K562 (cell line): ENCODE measurements around the gene ODF2. TPM values are rescaled to one million over a fixed set of nuclear protein-coding genes. Genes with fewer than 3 reads are reported as not detected.

Experiments used
- ATAC-seq: fragments of 200-7000 bp; cut with Tn5 transposase; 3 replicates; pipeline ENCODE4 v1.9.1; 2020; ENCODE audit warnings: moderate library complexity
- BruUV-seq: library from RNA; stranded (reverse); fragments of 400-500 nt; replicated peaks from 2 replicates; lab custom pipeline; 2021; lab: Mats Ljungman, UMichigan
- CTCF ChIA-PET: fragments of 300-600 bp; formaldehyde crosslinking; extraction: SDS; loops from one replicate; lab custom pipeline; 2021; ENCODE audit warnings: low intra/inter-chr PET ratio; lab: Yijun Ruan, JAX
- POLR2A ChIA-PET: fragments of 300-600, 350-650 bp; sonication (Branson Sonifier 250); formaldehyde crosslinking; extraction: SDS; loops from one replicate; lab custom pipeline; 2021; ENCODE audit warnings: antibody characterized with exemption, inconsistent platforms; lab: Yijun Ruan, JAX
- DNase-seq, 4 experiments: peaks; one replicate each; pipeline versions ENCODE4 v3.0.0 to v3.0.0-alpha.2; 2011 to 2018; ENCODE audit warnings: low spot score in 3 of 4, mixed read lengths in 3 of 4; ENCODE audit errors: extremely low read depth in 1 of 4
- FAIRE-seq: peaks from 2 replicates; lab custom pipeline; 2011; peaks lifted over from hg19 to GRCh38; lab: Jason Lieb, UNC
- H2AFZ ChIP-seq: 2 replicates; pipeline ENCODE4 v1.6.0; 2011; ENCODE audit warnings: low read depth, low read length, control low read depth, inconsistent platforms
- H3K27ac ChIP-seq: fragments of 200-600 bp; 3 replicates; pipeline ENCODE4 v1.8.0; 2011; ENCODE audit warnings: low read depth, mild to moderate bottlenecking, control low read depth, inconsistent platforms, low read length, moderate library complexity, mixed read lengths; ENCODE audit errors: extremely low read depth
- H3K27me3 ChIP-seq, 2 experiments: fragments of 300-600 bp in 1 of 2; 2 replicates in 1 of 2; 3 replicates in 1 of 2; pipeline versions ENCODE4 v1.6.0 to v1.8.0; 2011; ENCODE audit warnings: inconsistent platforms in 2 of 2, low read length in 2 of 2, mild to moderate bottlenecking in 1 of 2, mixed read lengths in 1 of 2, moderate library complexity in 1 of 2; ENCODE audit not compliant: control insufficient read depth in 2 of 2, insufficient read depth in 2 of 2
- H3K36me3 ChIP-seq: fragments of 300-600 bp; 3 replicates; pipeline ENCODE4 v1.8.0; 2011; ENCODE audit warnings: mild to moderate bottlenecking, low read length, inconsistent platforms; ENCODE audit not compliant: control insufficient read depth, insufficient read depth
- H3K4me1 ChIP-seq, 2 experiments: fragments of 200-600 bp in 1 of 2; replicated peaks in 1 of 2; 2 replicates in 1 of 2; 3 replicates in 1 of 2; pipeline versions ENCODE4 v1.5.1 to v1.8.0; 2011; ENCODE audit warnings: inconsistent platforms in 2 of 2, low read length in 2 of 2, mild to moderate bottlenecking in 1 of 2, mixed read lengths in 1 of 2, moderate library complexity in 1 of 2; ENCODE audit not compliant: control insufficient read depth in 2 of 2, insufficient read depth in 2 of 2
- H3K4me2 ChIP-seq: 2 replicates; pipeline ENCODE4 v1.6.1; 2011; ENCODE audit warnings: low read length, control low read depth, inconsistent platforms, mixed read lengths; ENCODE audit not compliant: insufficient read depth
- H3K4me3 ChIP-seq: fragments of 200-600 bp; sonication (generic), shearing (Covaris generic); 2 replicates; pipeline ENCODE4 v1.5.1; 2016; ENCODE audit warnings: control low read depth, inconsistent platforms
- H3K79me2 ChIP-seq: fragments of 200-600 bp; 3 replicates; pipeline ENCODE4 v1.8.0; 2011; ENCODE audit warnings: low read length, inconsistent platforms; ENCODE audit not compliant: control insufficient read depth, insufficient read depth
- H3K9ac ChIP-seq, 2 experiments: 2 replicates each; pipeline versions ENCODE4 v1.6.0 to v1.6.1; 2011; ENCODE audit warnings: low read depth in 2 of 2, low read length in 2 of 2, control low read depth in 1 of 2, inconsistent platforms in 1 of 2, mild to moderate bottlenecking in 1 of 2, mixed read lengths in 1 of 2; ENCODE audit not compliant: insufficient read depth in 1 of 2
- H3K9me1 ChIP-seq: one replicate; pipeline ENCODE4 v1.6.0; 2011; ENCODE audit warnings: inconsistent platforms, mild to moderate bottlenecking, low read length, moderate library complexity; ENCODE audit not compliant: control insufficient read depth, insufficient read depth
- H3K9me3 ChIP-seq: replicated peaks from 2 replicates; pipeline ENCODE4 v1.5.1; 2011; ENCODE audit warnings: low read depth, low read length, inconsistent platforms; ENCODE audit not compliant: control insufficient read depth, insufficient read depth
- H4K20me1 ChIP-seq: replicated peaks from 2 replicates; pipeline ENCODE4 v1.6.1; 2011; ENCODE audit warnings: low read length, inconsistent platforms, mixed read lengths; ENCODE audit not compliant: control insufficient read depth, insufficient read depth
- CBFB ChIP-seq: sonication (generic); formaldehyde crosslinking; IDR thresholded peaks from 2 replicates; pipeline ENCODE4 v1.4.0; 2020; ENCODE audit warnings: mild to moderate bottlenecking, missing genetic modification reagents
- CEBPZ ChIP-seq: fragments of 150-350 bp; IDR thresholded peaks from 2 replicates; pipeline ENCODE4 v1.6.1; 2014; ENCODE audit warnings: low read depth, mild to moderate bottlenecking, low read length, borderline replicate concordance
- ESRRA ChIP-seq: fragments of 450-650 bp; IDR thresholded peaks from 2 replicates; pipeline ENCODE4 v1.6.1; 2014; ENCODE audit warnings: low read depth, mild to moderate bottlenecking, moderate library complexity, borderline replicate concordance
- FOXK1 ChIP-seq: sonication (generic); formaldehyde crosslinking; IDR thresholded peaks from 2 replicates; pipeline ENCODE4 v1.8.0; 2022; ENCODE audit warnings: missing genetic modification reagents, mild to moderate bottlenecking, borderline replicate concordance
- GTF2F1 ChIP-seq: IDR thresholded peaks from 2 replicates; pipeline ENCODE4 v1.6.1; 2011; ENCODE audit warnings: low read depth, low read length, improper control_type of control experiment
- L3MBTL2 ChIP-seq: fragments of 450-650 bp; IDR thresholded peaks from 2 replicates; pipeline ENCODE4 v1.6.1; 2016; ENCODE audit warnings: mild to moderate bottlenecking, moderate library complexity
- NFE2 ChIP-seq: IDR thresholded peaks from 2 replicates; pipeline ENCODE4 v1.6.1; 2014; ENCODE audit warnings: antibody characterized with exemption, low read depth
- NFRKB ChIP-seq: fragments of 450-650 bp; IDR thresholded peaks from 2 replicates; pipeline ENCODE4 v1.6.1; 2016; ENCODE audit warnings: low read depth
- PHB ChIP-seq: fragments of 250-450 bp; sonication (Bioruptor Pico); IDR thresholded peaks from 2 replicates; pipeline ENCODE4 v1.5.0; 2021
- RFX1 ChIP-seq: fragments of 450-650 bp; IDR thresholded peaks from 2 replicates; pipeline ENCODE4 v1.6.1; 2016; ENCODE audit warnings: mild to moderate bottlenecking, moderate library complexity
- SIN3B ChIP-seq: fragments of 450-650 bp; IDR thresholded peaks from 2 replicates; pipeline ENCODE4 v1.6.1; 2017; ENCODE audit warnings: low read depth, mild to moderate bottlenecking, moderate library complexity
- TAL1 ChIP-seq: fragments of 450-650 bp; IDR thresholded peaks from 2 replicates; pipeline ENCODE4 v1.6.1; 2016; ENCODE audit warnings: mild to moderate bottlenecking
- ZKSCAN3 ChIP-seq: fragments of 250-450 bp; sonication (Bioruptor Pico); IDR thresholded peaks from 2 replicates; pipeline ENCODE4 v1.4.0; 2020
- ZNF655 ChIP-seq: fragments of 250-450 bp; sonication (Bioruptor Pico); IDR thresholded peaks from 2 replicates; pipeline ENCODE4 v1.5.0; 2021
- WGBS: fragments of 100-300 bp; shearing (Covaris generic); methylation state at CpG from one replicate; pipeline ENCODE4 v1.1.6; 2016; ENCODE audit warnings: low coverage, mixed read lengths; ENCODE audit not compliant: insufficient coverage; ENCODE audit errors: missing lambda C conversion rate; 5-methylcytosine and 5-hydroxymethylcytosine counted together
- in situ Hi-C: fragments of 300-500 bp; cut with MboI; formaldehyde crosslinking; loops from 4 replicates; pipeline ENCODE4 v1.15.0; 2018; ENCODE audit warnings: inconsistent platforms, mixed read lengths
- intact Hi-C: fragments of 100-400 bp; cut with micrococcal nuclease; formaldehyde crosslinking; loops from 2 replicates; pipeline ENCODE4 v1.14.2; 2022
- polyA plus RNA-seq, 8 experiments: library from polyadenylated mRNA; depleted of rRNA in 4 of 8; stranded (reverse) in 5 of 8; unstranded in 3 of 8; fragments of >200 nt; fragmentation: Nextera tagmentation in 2 of 8; fragmentation: Illumina TruSeq in 1 of 8; extraction: Ambion mirVana in 2 of 8; extraction: Trizol in 1 of 8; gene quantifications; 2 replicates each; pipeline versions ENCODE4 v1.2.1 to v1.2.3, GENCODE V29; 2011 to 2014; ENCODE audit warnings: inconsistent platforms in 1 of 8, missing spikeins in 1 of 8
- total RNA-seq, 7 experiments: library from RNA; depleted of rRNA in 6 of 7; stranded (reverse); fragments of >200 nt in 6 of 7; fragmentation: Illumina TruSeq in 2 of 7; extraction: Trizol in 2 of 7; gene quantifications; 2 replicates each; pipeline versions ENCODE4 v1.2.1 to v1.2.3, GENCODE V29; 2011 to 2021; ENCODE audit warnings: low replicate concordance in 1 of 7
- TF ChIP-seq, protein P1 (sequence below): sonication (generic); formaldehyde crosslinking; IDR thresholded peaks from 2 replicates; pipeline ENCODE4 v1.8.1; 2023; ENCODE audit warnings: mild to moderate bottlenecking, missing genetic modification reagents
- TF ChIP-seq, protein P2 (sequence below): IDR thresholded peaks from 2 replicates; pipeline ENCODE4 v1.6.1; 2016; ENCODE audit warnings: missing genetic modification characterization, missing compliant biosample characterization

Gene ODF2
- total and polyA plus RNA-seq, 9 of the 15 experiments (the other 6 are each of a cell fraction or from before 2014, with no cell fraction given) = 16.5 to 83.2 (median 69.7) TPM

DNA sequence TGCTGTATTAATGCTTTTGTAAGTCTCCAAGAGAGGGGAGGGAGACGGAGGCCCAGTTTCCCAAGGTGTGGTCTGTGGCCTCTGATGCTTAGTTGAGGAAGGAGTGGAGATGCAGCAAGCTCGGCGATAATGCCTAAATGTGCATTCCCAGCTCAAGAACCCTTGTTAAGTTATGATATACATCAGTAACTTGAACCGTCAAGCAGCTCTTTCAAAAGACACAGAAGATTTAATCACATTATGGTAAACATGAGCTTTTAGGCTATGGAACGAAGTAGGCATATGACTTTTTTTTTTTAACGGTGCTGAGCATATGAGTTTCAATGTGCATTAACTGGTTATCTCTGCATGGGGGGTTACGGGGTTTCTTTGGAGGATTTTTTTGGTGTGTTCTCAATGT is 26.4 kb downstream of the ODF2 start:
- Histone ChIP-seq H3K27me3 (no peaks in the 10 kb centered on the region), H3K9ac (no peak overlapping the region), H3K4me1 (no peaks in the 10 kb centered on the region), H3K4me3 (no peak overlapping the region), H3K9me1 (no peaks in the 10 kb centered on the region), H3K4me2 (no peak overlapping the region), H3K27ac (no peak overlapping the region), H3K36me3 (peaks cover 91% of the 10 kb centered on the region), H2AFZ (no peak overlapping the region), H3K9me3 (no peaks in the 10 kb centered on the region), H4K20me1 (no peaks in the 10 kb centered on the region), H3K79me2 (no peaks in the 10 kb centered on the region)
- FAIRE-seq (no peak), ATAC-seq (no peak), DNase-seq (no peak)
- ChIA-PET CTCF (no interaction called here), POLR2A (interaction anchor here (1.0 to 2.6 kb wide), 5 partner anchors 9 to 50 kb away, joined by 3 to 9 read pairs (median 4); partner anchors contain the start of gene GLE1)
- in situ Hi-C loops = no loop called here
- 89% methylated on average over 7 of the region's 7 CpGs for WGBS
- intact Hi-C loops = no loop called here
- no TSS peak for BruUV-seq
- TF ChIP-seq SIN3B (no peak), RFX1 (no peak), GTF2F1 (no peak), ZKSCAN3 (CRISPR knock-in tag) (no peak), NFE2 (no peak), CBFB (CRISPR knock-in tag) (no peak), TAL1 (no peak), CEBPZ (no peak), L3MBTL2 (no peak), ESRRA (no peak), ZNF655 (CRISPR knock-in tag) (no peak), NFRKB (no peak), PHB (no peak), FOXK1 (CRISPR knock-in tag) (no peak)
- TF ChIP-seq, protein P1, sequence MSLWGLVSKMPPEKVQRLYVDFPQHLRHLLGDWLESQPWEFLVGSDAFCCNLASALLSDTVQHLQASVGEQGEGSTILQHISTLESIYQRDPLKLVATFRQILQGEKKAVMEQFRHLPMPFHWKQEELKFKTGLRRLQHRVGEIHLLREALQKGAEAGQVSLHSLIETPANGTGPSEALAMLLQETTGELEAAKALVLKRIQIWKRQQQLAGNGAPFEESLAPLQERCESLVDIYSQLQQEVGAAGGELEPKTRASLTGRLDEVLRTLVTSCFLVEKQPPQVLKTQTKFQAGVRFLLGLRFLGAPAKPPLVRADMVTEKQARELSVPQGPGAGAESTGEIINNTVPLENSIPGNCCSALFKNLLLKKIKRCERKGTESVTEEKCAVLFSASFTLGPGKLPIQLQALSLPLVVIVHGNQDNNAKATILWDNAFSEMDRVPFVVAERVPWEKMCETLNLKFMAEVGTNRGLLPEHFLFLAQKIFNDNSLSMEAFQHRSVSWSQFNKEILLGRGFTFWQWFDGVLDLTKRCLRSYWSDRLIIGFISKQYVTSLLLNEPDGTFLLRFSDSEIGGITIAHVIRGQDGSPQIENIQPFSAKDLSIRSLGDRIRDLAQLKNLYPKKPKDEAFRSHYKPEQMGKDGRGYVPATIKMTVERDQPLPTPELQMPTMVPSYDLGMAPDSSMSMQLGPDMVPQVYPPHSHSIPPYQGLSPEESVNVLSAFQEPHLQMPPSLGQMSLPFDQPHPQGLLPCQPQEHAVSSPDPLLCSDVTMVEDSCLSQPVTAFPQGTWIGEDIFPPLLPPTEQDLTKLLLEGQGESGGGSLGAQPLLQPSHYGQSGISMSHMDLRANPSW (CRISPR knock-in tag) = no peak
- TF ChIP-seq, protein P2, sequence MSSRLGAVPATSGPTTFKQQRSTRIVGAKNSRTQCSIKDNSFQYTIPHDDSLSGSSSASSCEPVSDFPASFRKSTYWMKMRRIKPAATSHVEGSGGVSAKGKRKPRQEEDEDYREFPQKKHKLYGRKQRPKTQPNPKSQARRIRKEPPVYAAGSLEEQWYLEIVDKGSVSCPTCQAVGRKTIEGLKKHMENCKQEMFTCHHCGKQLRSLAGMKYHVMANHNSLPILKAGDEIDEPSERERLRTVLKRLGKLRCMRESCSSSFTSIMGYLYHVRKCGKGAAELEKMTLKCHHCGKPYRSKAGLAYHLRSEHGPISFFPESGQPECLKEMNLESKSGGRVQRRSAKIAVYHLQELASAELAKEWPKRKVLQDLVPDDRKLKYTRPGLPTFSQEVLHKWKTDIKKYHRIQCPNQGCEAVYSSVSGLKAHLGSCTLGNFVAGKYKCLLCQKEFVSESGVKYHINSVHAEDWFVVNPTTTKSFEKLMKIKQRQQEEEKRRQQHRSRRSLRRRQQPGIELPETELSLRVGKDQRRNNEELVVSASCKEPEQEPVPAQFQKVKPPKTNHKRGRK (tag) = no peak
